Measurements from ENCODE around the gene IKBKE.

DNA sequence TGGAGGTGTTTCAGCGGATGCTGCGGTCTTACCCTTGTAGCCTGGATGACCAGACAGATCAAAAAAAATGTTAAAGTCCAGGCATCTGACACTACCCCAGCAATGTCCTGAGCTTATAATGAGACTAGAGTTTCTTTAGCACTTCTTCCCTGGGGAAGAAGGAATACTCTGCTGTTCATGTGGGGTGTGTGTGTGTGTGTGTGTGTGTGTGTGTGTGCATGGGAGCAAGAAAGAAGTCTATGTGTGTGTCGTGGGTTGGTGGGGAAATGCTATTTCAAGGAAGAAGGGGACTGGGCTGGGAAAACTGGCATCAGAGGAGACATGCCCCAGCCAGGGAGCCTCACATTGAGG, 34.1 kb downstream of the IKBKE start:
- no peak for TF ChIP-seq POLR2A (IDR thresholded peaks at IDR 0.05; ENCODE audit: low read length)
- TF ChIP-seq GATA1 (IDR thresholded peaks at IDR 0.05; ENCODE audit: low read depth, low read length): no peak
